Astrocyte of the spinal cord (primary cell): Measurements from ENCODE around the gene CNTF.

Experiments used
- DNase-seq: peaks from one replicate; pipeline ENCODE4 v3.0.0; 2011; ENCODE audit warnings: low read depth, low spot score
- H3K4me3 ChIP-seq: 2 replicates; pipeline ENCODE4 v1.5.1; 2011; ENCODE audit warnings: low read depth, mild to moderate bottlenecking, low read length, moderate library complexity
- in situ Hi-C: cut with HindIII; loops from 2 replicates; pipeline ENCODE4 v1.10.0; 2017; ENCODE audit warnings: low sequenced_read_pairs
- TF ChIP-seq, protein P1 (sequence below): IDR thresholded peaks from 2 replicates; pipeline ENCODE4 v1.5.1; 2012; ENCODE audit warnings: low read depth, mild to moderate bottlenecking, low read length, inconsistent platforms

Gene CNTF

DNA sequence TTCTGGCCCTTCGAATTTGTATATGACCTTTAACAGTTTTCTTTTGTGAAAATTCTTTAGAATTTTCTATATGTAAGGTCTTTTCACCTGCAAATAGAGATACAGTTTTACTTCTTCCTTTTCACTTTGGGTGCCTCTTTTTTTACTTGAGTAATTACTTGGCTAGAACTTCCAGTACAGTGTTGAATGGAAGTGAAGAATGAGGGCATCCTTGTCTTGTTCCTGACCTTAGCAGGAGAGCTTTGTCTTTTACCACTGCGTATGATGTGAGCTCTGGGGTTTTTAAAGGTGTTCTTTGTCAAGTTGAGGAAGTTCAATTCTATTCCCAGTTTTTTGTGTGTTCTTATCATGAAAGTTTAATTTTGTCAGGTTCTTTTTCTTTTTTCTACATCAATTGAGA lies 22.0 kb upstream of the CNTF start:
- TF ChIP-seq, protein P1, sequence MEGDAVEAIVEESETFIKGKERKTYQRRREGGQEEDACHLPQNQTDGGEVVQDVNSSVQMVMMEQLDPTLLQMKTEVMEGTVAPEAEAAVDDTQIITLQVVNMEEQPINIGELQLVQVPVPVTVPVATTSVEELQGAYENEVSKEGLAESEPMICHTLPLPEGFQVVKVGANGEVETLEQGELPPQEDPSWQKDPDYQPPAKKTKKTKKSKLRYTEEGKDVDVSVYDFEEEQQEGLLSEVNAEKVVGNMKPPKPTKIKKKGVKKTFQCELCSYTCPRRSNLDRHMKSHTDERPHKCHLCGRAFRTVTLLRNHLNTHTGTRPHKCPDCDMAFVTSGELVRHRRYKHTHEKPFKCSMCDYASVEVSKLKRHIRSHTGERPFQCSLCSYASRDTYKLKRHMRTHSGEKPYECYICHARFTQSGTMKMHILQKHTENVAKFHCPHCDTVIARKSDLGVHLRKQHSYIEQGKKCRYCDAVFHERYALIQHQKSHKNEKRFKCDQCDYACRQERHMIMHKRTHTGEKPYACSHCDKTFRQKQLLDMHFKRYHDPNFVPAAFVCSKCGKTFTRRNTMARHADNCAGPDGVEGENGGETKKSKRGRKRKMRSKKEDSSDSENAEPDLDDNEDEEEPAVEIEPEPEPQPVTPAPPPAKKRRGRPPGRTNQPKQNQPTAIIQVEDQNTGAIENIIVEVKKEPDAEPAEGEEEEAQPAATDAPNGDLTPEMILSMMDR: no peak
- in situ Hi-C loops: no loop called here
- no peak for DNase-seq
- H3K4me3 ChIP-seq: no peak overlapping the region

DNA sequence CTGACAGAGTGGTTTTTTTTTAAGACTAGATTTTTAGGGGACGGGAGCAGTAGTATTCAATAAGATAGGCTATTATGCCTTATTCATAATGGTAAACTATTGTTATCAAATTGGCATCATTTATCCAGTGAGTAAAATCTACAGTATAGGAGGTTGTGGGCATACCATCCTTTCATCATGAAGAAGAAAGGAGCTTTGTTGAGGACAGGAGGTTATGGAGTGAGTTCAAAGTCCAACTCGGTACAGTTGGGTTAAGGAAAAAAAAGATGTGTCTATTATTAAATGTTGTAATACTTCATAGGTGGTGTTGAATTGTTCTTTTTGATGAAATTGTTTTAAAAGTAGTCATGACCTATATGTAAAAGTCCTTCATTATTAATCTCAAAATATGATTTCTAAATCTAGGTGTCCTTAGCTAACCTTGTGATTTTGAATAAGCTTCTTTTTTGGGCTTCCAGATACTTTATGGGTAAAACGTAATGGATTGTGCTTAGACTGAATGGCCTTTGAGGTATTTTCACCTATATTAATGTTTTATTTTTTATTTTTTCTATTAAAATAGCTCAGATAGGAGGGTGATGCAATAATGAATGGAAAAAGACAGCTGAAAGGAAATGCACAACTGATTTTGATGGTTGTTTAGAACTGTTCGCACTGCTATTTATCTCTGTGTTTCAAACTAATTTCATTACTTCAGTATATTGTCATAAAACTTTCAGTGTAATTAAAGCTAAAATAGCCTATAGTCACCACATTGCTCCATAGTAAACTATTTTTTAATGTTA lies 15.3 kb upstream of the CNTF start:
- TF ChIP-seq, protein P1: no peak
- in situ Hi-C loops: no loop called here
- no peak for DNase-seq
- no peak overlapping the region for H3K4me3 ChIP-seq

DNA sequence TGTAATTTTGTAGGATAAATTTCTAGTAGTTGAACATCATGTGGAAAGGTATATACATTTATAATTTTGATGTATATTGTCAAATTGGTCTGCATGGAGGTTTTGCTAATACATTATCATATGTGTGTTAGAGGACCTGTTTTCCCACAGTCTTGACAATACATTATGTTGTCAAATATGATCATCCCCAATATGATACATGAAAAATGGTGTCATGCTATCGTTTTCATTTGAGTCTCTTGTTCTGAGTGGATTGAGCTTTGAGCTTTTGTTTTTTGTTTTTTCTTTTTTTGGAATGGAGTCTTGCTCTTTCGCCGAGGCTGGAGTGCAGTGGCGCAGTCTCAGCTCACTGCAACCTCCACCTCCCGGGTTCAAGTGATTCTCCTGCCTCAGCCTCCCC lies 14.1 kb upstream of the CNTF start:
- DNase-seq: no peak
- in situ Hi-C loops: no loop called here
- H3K4me3 ChIP-seq: no peak overlapping the region
- TF ChIP-seq, protein P1: no peak

DNA sequence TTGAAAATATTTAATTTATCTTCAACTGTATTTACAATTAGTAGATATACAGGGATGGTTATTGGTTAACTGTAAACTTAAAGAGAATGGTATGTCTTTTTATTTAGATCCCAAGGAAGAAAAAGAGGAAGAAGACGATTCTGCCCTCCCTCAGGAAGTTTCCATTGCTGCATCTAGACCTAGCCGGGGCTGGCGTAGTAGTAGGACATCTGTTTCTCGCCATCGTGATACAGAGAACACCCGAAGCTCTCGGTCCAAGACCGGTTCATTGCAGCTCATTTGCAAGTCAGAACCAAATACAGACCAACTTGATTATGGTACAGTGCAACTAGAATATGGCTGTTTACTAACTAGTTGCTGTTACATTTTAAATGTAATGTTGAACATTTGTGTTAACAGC lies 12.7 kb upstream of the CNTF start:
- no peak for DNase-seq
- in situ Hi-C loops: no loop called here
- no peak overlapping the region for H3K4me3 ChIP-seq
- TF ChIP-seq, protein P1: no peak

DNA sequence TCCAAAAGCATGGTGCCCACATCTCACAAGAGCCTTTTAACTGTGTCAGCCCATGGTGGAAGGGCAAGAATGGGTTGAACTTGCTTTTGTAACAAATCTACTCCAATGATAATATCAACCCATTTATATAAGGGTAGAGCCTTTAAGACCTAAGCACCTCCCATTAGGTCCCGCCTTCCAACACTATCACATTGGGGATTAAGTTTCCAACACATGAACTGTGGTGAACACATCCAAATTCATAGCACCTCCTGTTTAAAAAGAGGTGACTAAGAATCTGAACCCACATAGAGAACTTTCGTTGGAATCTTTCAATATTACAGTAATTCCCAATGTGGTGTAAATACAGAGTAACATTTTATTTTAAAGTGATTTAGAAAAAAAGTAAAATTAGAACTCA lies 9.2 kb upstream of the CNTF start:
- H3K4me3 ChIP-seq: no peak overlapping the region
- in situ Hi-C loops: no loop called here
- TF ChIP-seq, protein P1: no peak
- DNase-seq: no peak

DNA sequence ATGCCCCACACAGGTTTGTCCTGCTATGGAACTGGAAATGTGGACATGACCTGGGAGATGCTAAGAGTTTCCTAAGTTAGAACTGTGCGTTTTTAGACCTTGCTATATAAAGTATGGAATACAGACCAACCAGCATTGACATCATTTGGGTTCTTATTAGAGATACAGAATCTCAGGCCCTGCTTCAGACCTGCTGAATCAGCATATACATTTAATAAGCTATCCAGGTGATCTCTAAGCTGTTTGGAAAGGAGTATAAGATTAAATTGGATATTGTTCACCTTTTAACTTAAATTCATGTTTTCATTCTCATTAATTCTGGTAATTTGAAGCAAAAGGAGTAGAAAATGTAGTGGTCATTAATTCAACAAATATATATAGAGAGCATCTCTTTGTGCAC lies 6.9 kb upstream of the CNTF start:
- TF ChIP-seq, protein P1: no peak
- no peak for DNase-seq
- no peak overlapping the region for H3K4me3 ChIP-seq
- in situ Hi-C loops: no loop called here
